Suprapubic skin (tissue), 4 donors: ENCODE results near the gene FAM20B.

ENCODE experiments used
- CTCF ChIP-seq, 2 donors: fragments of 200-600 bp in 1 of 2; fragments of 450-650 bp in 1 of 2; sonication (generic) in 1 of 2; IDR thresholded peaks; one replicate each; pipeline ENCODE4 v1.5.1; 2016 to 2019; ENCODE audit warnings: antibody characterized with exemption in 2 of 2, mild to moderate bottlenecking in 1 of 2, moderate library complexity in 1 of 2
- EP300 ChIP-seq: sonication (generic); formaldehyde crosslinking; IDR thresholded peaks from one replicate; pipeline ENCODE4 v1.6.1; 2017; ENCODE audit warnings: antibody characterized with exemption
- POLR2AphosphoS5 ChIP-seq, 3 donors: sonication (generic); formaldehyde crosslinking; IDR thresholded peaks; one replicate each; pipeline ENCODE4 v1.6.1; 2017; ENCODE audit warnings: antibody characterized with exemption in 3 of 3

DNA sequence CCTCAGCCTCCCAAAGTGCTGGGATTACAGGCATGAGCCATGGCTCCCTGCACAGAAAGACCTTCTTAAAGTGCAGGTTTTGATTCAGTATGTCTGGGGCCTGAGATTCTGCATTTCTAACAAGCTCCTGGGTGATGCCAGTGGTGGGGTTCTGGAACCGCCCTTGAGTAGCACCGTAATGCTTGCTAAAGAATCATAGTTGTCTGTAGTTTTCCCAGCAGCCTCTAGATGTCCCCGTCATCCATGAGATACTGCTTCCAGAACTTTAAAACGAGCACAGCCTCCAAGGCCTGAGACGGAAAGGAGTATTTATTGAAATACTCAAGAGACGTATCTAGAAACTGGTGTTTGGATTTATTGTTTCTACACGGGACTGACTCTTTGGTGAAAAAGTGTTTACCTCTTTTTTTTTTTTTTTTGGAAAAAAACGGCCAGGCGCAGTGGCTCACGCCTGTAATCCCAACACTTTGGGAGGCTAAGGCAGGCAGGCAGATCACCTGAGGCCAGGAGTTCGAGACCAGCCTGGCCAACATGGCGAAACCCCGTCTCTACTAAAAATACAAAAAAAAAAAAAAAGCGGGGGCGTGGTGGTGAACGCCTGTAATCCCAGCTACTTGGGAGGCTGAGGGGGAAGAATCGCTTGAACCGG, 53.5 kb downstream of the FAM20B start:
- TF ChIP-seq POLR2AphosphoS5 (IDR thresholded peaks at IDR 0.05) (no peak), CTCF (IDR thresholded peaks at IDR 0.05) (peak; percentile 64 to 77), EP300 (no peak)
